A549 (cell line): ENCODE data around the gene NMRAL1. TPM values are rescaled to one million over a fixed set of nuclear protein-coding genes. Genes with fewer than 3 reads are reported as not detected.

Experiments
- ATAC-seq, 2 experiments: fragments of 200-7000 bp in 1 of 2; fragments of >200 bp in 1 of 2; cut with Nextera tagmentation in 1 of 2; cut with Tn5 transposase in 1 of 2; 3 replicates each; pipeline versions ENCODE4 v1.8.0 to v1.9.1; 2018 to 2020; ENCODE audit warnings: mild to moderate bottlenecking in 1 of 2, moderate library complexity in 1 of 2
- CTCF ChIA-PET: fragments of 300-600 bp; sonication (Branson Sonifier 250); formaldehyde crosslinking; extraction: SDS; loops from one replicate; lab custom pipeline; 2021; ENCODE audit warnings: antibody characterized with exemption, inconsistent platforms; lab: Yijun Ruan, JAX
- POLR2A ChIA-PET: fragments of 350-600 bp; formaldehyde crosslinking; extraction: SDS; loops from one replicate; lab custom pipeline; 2021; ENCODE audit warnings: antibody characterized with exemption, inconsistent platforms; lab: Yijun Ruan, JAX
- DNase-seq, 2 experiments: peaks; one replicate each; pipeline versions ENCODE4 v3.0.0 to v3.0.0-alpha.2; 2011 to 2016; ENCODE audit warnings: low read depth in 1 of 2, low spot score in 1 of 2
- FAIRE-seq: peaks from 2 replicates; lab custom pipeline; 2011; peaks lifted over from hg19 to GRCh38; lab: Jason Lieb, UNC
- H3K27ac ChIP-seq, 2 experiments: fragments of >200 bp; sonication (Bioruptor Twin); formaldehyde crosslinking; 3 replicates each; pipeline ENCODE4 v1.5.1; 2016 to 2017
- H3K4me1 ChIP-seq: fragments of >200 bp; sonication (Bioruptor Twin); formaldehyde crosslinking; 3 replicates; pipeline ENCODE4 v1.6.1; 2016
- H3K4me2 ChIP-seq: fragments of >200 bp; sonication (Bioruptor Twin); formaldehyde crosslinking; 3 replicates; pipeline ENCODE4 v1.6.1; 2016
- H3K4me3 ChIP-seq: fragments of >200 bp; sonication (Bioruptor Twin); formaldehyde crosslinking; 3 replicates; pipeline ENCODE4 v1.5.1; 2016
- H3K9me3 ChIP-seq: fragments of >200 bp; sonication (Bioruptor Twin); formaldehyde crosslinking; 3 replicates; pipeline ENCODE4 v1.6.1; 2016
- CEBPB ChIP-seq, 2 experiments: fragments of >200 bp in 1 of 2; sonication (Bioruptor Twin) in 1 of 2; formaldehyde crosslinking in 1 of 2; IDR thresholded peaks; 2 replicates each; pipeline ENCODE4 v1.6.1; 2012 to 2016
- EHMT2 ChIP-seq: fragments of 200-600 bp; sonication (generic); IDR thresholded peaks from 2 replicates; pipeline ENCODE4 v1.6.1; 2016; ENCODE audit warnings: antibody characterized with exemption, low read depth, mild to moderate bottlenecking, moderate library complexity
- EP300 ChIP-seq, 2 experiments: fragments of >200 bp; sonication (Bioruptor Twin); formaldehyde crosslinking; IDR thresholded peaks; 2 replicates in 1 of 2; 3 replicates in 1 of 2; pipeline ENCODE4 v1.6.1; 2016 to 2017
- ESRRA ChIP-seq: fragments of 150-350 bp; IDR thresholded peaks from 2 replicates; pipeline ENCODE4 v1.6.1; 2014; ENCODE audit warnings: mild to moderate bottlenecking, low read length, borderline replicate concordance
- HEYL ChIP-seq: fragments of 250-450 bp; sonication (Bioruptor Pico); IDR thresholded peaks from 2 replicates; pipeline ENCODE4 v1.8.0; 2021; ENCODE audit warnings: mild to moderate bottlenecking, moderate library complexity
- HOXA7 ChIP-seq: fragments of 250-450 bp; sonication (Bioruptor Pico); IDR thresholded peaks from 2 replicates; pipeline ENCODE4 v1.5.0; 2020; ENCODE audit warnings: mild to moderate bottlenecking, moderate library complexity
- HOXB13 ChIP-seq: fragments of 250-450 bp; sonication (Bioruptor Pico); IDR thresholded peaks from 2 replicates; pipeline ENCODE4 v1.5.0; 2020; ENCODE audit warnings: low read depth, mild to moderate bottlenecking, moderate library complexity
- JUN ChIP-seq, 2 experiments: fragments of >200 bp; sonication (Bioruptor Twin); formaldehyde crosslinking; IDR thresholded peaks; 2 replicates in 1 of 2; 3 replicates in 1 of 2; pipeline ENCODE4 v1.6.1; 2016 to 2017
- JUNB ChIP-seq: fragments of >200 bp; sonication (Bioruptor Twin); formaldehyde crosslinking; IDR thresholded peaks from 2 replicates; pipeline ENCODE4 v1.6.1; 2016
- KDM1A ChIP-seq: fragments of 200-600 bp; sonication (generic); IDR thresholded peaks from 2 replicates; pipeline ENCODE4 v1.6.1; 2016; ENCODE audit warnings: low read depth, mild to moderate bottlenecking
- KDM5A ChIP-seq: fragments of 200-600 bp; sonication (generic); IDR thresholded peaks from 2 replicates; pipeline ENCODE4 v1.6.1; 2016; ENCODE audit warnings: antibody characterized with exemption, mild to moderate bottlenecking
- MAFK ChIP-seq: fragments of 450-650 bp; IDR thresholded peaks from 2 replicates; pipeline ENCODE4 v1.6.1; 2014; ENCODE audit not compliant: partially characterized antibody
- MYC ChIP-seq: IDR thresholded peaks from 2 replicates; pipeline ENCODE4 v1.6.1; 2012; ENCODE audit warnings: mild to moderate bottlenecking, inconsistent platforms, low read length, improper control_type of control experiment, borderline replicate concordance
- NPAS2 ChIP-seq: fragments of 250-450 bp; sonication (Bioruptor Pico); IDR thresholded peaks from 2 replicates; pipeline ENCODE4 v1.8.0; 2022; ENCODE audit warnings: mild to moderate bottlenecking, moderate library complexity, borderline replicate concordance
- NR3C1 ChIP-seq: fragments of >200 bp; sonication (Bioruptor Twin); formaldehyde crosslinking; IDR thresholded peaks from 3 replicates; pipeline ENCODE4 v1.6.1; 2017
- POLR2AphosphoS2 ChIP-seq: conservative IDR thresholded peaks from 2 replicates; pipeline ENCODE4 v1.6.1; 2012; ENCODE audit warnings: low read length, improper control_type of control experiment, inconsistent platforms
- RAD21 ChIP-seq, 2 experiments: fragments of >200 bp in 1 of 2; sonication (Bioruptor Twin) in 1 of 2; formaldehyde crosslinking in 1 of 2; IDR thresholded peaks in 1 of 2; conservative IDR thresholded peaks in 1 of 2; 2 replicates in 1 of 2; 3 replicates in 1 of 2; pipeline ENCODE4 v1.6.1; 2012 to 2018; ENCODE audit warnings: inconsistent platforms in 1 of 2
- RCOR1 ChIP-seq: fragments of 150-350 bp; IDR thresholded peaks from 2 replicates; pipeline ENCODE4 v1.6.1; 2014; ENCODE audit warnings: antibody characterized with exemption, low read length, low read depth
- RFX5 ChIP-seq: fragments of 450-650 bp; IDR thresholded peaks from 2 replicates; pipeline ENCODE4 v1.7.1; 2014; ENCODE audit warnings: antibody characterized with exemption, mild to moderate bottlenecking, moderate library complexity
- TFCP2L1 ChIP-seq: fragments of 250-450 bp; sonication (Bioruptor Pico); IDR thresholded peaks from 2 replicates; pipeline ENCODE4 v1.5.0; 2021; ENCODE audit warnings: mild to moderate bottlenecking
- WGBS: methylation state at CpG from one replicate; pipeline ENCODE4 v1.1.6; 2017; ENCODE audit errors: missing lambda C conversion rate; 5-methylcytosine and 5-hydroxymethylcytosine counted together
- polyA plus RNA-seq, 4 experiments: library from polyadenylated mRNA; depleted of rRNA in 3 of 4; stranded (reverse); fragments of >200 nt; fragmentation: RNase III in 1 of 4; extraction: RNeasy Plus Mini Kit Qiagen cat#74134 plus additional on column Dnase treatment in 1 of 4; gene quantifications; 2 replicates in 3 of 4; 3 replicates in 1 of 4; pipeline ENCODE4 v1.2.3, GENCODE V29; 2011 to 2017
- TF ChIP-seq, protein P1 (sequence below): IDR thresholded peaks from 2 replicates; pipeline ENCODE4 v1.6.1; 2012; ENCODE audit warnings: low read depth, borderline replicate concordance
- TF ChIP-seq, protein P2 (sequence below): fragments of 150-350 bp; IDR thresholded peaks from 2 replicates; pipeline ENCODE4 v1.6.1; 2014; ENCODE audit warnings: low read depth, mild to moderate bottlenecking, low read length
- TF ChIP-seq, protein P3 (sequence below): fragments of 250-450 bp; sonication (Bioruptor Pico); IDR thresholded peaks from 2 replicates; pipeline ENCODE4 v1.5.0; 2020; ENCODE audit warnings: low read depth, mild to moderate bottlenecking, moderate library complexity
- TF ChIP-seq, protein P4 (sequence below): IDR thresholded peaks from 2 replicates; pipeline ENCODE4 v1.6.1; 2012
- TF ChIP-seq, protein P5 (sequence below): fragments of >200 bp; sonication (Bioruptor Twin); formaldehyde crosslinking; IDR thresholded peaks from 2 replicates; pipeline ENCODE4 v1.6.1; 2016

Gene NMRAL1
- polyA plus RNA-seq, 2 of the 4 experiments (the other 2 are of a cell fraction): 36.4 to 48.8 TPM

DNA sequence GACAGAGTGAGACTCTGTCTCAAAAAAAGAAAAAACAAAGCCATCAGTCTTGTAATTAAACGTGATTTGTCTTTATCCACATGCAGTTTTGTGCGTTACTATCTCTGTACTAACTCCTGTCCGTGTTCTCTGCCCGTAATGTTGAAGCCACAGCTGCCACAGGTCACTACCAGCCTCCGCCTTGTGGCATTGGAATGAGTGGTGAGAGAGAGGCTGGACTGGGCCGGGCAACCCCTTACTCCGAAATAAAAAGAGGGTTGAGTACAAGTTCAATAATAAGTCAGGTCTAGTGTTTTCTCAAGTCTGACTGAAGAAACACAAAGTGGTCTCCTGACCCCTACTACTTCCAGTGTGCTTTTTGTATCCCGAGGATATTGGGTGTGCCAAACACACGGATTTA lies 43.4 kb downstream of the NMRAL1 start:
- TF ChIP-seq RFX5 (no peak), CEBPB (IDR thresholded peaks at IDR 0.05) (no peak), MAFK (no peak)
- 92% methylated on average over 9 of the region's 9 CpGs for WGBS
- Histone ChIP-seq H3K4me1 (peaks cover 22% of the 10 kb centered on the region), H3K27ac (no peak overlapping the region), H3K9me3 (no peaks in the 10 kb centered on the region), H3K4me3 (no peak overlapping the region), H3K4me2 (no peak overlapping the region)
- no peak for FAIRE-seq
- no peak for DNase-seq
- no peak for ATAC-seq
- POLR2A ChIA-PET: no interaction called here
- CTCF ChIA-PET: no interaction called here

DNA sequence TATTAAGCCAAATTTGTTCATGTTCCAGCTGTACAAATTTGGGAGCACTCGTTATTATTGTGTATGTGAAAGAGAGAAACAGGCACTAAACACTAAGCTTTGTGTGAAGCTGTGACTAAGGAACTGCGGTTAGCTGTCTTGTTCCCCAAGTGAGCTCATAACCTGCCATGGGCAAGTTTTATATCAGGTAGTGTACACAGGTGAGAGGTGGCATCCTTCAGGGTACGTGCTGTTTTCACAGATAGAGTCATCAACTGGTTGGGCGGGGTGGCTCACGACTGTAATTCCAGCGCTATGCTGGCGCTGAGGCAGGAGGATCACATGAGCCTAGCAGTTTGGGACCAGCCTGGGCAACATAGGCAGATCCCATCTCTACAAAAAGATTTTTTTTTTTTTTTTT lies 45.9 kb downstream of the NMRAL1 start:
- POLR2A ChIA-PET: interaction anchor here (0.6 to 0.7 kb wide), 3 partner anchors 15 to 186 kb away, joined by 3 to 5 read pairs (median 3); no protein-coding TSS in a partner anchor
- Histone ChIP-seq H3K4me3 (no peak overlapping the region), H3K9me3 (no peaks in the 10 kb centered on the region), H3K4me1 (peaks cover 18% of the 10 kb centered on the region), H3K4me2 (no peak overlapping the region), H3K27ac (no peak overlapping the region)
- TF ChIP-seq CEBPB (IDR thresholded peaks at IDR 0.05) (no peak), MYC (no peak), JUN (IDR thresholded peaks at IDR 0.05) (no peak), NPAS2 (no peak), NR3C1 (no peak), EP300 (IDR thresholded peaks at IDR 0.05) (no peak)
- TF ChIP-seq, protein P1, sequence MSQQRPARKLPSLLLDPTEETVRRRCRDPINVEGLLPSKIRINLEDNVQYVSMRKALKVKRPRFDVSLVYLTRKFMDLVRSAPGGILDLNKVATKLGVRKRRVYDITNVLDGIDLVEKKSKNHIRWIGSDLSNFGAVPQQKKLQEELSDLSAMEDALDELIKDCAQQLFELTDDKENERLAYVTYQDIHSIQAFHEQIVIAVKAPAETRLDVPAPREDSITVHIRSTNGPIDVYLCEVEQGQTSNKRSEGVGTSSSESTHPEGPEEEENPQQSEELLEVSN: no peak
- DNase-seq (no peak), ATAC-seq (no peak), FAIRE-seq (no peak)
- 90% methylated on average over 7 of the region's 7 CpGs for WGBS
- CTCF ChIA-PET: interaction anchor here (0.7 to 3.2 kb wide), 6 partner anchors 9 to 166 kb away, joined by 3 to 13 read pairs (median 4); partner anchors contain the start of gene CORO7

DNA sequence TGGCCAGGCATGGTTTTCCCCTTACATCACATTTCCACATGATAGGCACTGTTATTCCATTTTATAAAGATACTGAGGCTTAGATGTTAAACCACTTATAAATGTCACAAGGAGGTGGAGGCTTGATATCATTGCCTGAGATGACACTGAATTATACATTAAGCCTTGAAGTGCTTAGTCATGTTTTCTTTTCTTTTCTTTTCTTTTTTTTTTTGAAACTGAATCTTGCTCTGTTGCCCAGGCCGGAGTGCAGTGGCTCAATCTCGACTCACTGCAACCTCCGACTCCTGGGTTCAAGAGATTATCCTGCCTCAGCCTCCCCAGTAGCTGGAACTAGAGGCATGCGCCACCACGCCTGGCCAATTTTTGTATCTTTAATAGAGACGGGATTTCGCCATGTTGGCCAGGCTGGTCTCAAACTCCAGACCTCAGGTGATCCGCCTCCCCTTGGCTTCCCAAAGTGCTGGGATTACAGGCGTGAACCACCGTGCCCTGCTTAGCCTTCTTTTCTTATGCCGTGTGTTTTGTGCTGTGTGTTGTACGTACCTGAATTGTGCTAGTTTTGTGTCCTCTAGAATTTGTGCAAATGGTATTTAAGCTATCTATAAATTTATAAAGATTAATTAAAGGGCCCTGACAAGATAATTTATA lies 47.6 kb downstream of the NMRAL1 start:
- peaks cover 18% of the 10 kb centered on the region for H3K4me1 ChIP-seq
- ChIA-PET CTCF (interaction anchor here (2.4 to 3.2 kb wide), 2 partner anchors 9 to 25 kb away, joined by 5 to 13 read pairs; partner anchors contain the start of gene CORO7), POLR2A (no interaction called here)
- WGBS: 79% methylated on average over 12 of the region's 12 CpGs
- peak overlapping the region; percentile 83 for H3K4me2 ChIP-seq
- FAIRE-seq: no peak
- H3K4me3 ChIP-seq: peak overlapping the region; percentile 84
- no peaks in the 10 kb centered on the region for H3K9me3 ChIP-seq
- DNase-seq: no peak
- no peak for TF ChIP-seq EHMT2
- no peak for TF ChIP-seq HEYL (CRISPR knock-in tag)
- TF ChIP-seq MYC: no peak
- peak; percentile 70 for TF ChIP-seq MAFK
- TF ChIP-seq, all 56 proteins: peak for 1
- H3K27ac ChIP-seq: peak overlapping the region; percentile 95 to 96
- no peak for ATAC-seq

DNA sequence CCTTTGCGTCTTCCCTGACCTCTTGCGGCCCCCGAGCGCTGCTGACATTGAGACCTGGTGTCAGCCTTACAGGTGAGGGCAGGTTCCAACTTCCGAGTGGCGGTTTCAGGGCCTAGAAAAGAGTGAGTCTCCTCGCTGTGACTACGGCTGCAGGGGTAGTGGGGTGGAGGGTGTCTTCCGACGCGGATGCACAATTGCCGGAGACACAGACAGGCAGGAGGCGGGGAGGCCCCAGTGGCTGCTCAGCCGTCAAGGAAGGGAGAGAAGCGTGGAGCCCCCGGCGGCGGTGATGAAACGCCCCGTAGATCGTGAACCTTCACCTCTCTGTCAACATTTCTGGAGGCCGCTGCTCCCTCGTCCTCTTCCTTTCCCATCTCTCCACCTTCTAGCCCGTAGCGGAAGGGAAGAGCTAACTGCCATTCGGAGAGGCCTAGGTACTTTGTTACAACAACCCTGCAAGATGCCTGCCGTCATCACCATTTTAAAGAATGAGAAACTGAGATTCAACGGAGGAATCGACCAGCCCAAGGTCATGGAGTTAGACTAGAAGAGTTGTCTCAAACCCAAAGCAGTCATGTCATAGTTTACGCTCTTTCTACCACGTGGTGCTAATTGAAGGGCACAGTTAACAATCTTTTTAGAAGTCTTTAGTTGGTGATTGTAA lies 48.3 kb downstream of the NMRAL1 start:
- WGBS: 4% methylated on average over 26 of the region's 31 CpGs
- Histone ChIP-seq H3K4me1 (peaks cover 18% of the 10 kb centered on the region), H3K4me3 (peak overlapping the region; percentile 84), H3K4me2 (peak overlapping the region; percentile 83), H3K9me3 (no peaks in the 10 kb centered on the region), H3K27ac (peak overlapping the region; percentile 95 to 96)
- ChIA-PET CTCF (interaction anchor here (2.4 kb wide), 1 partner anchor 9 kb away, joined by 5 read pairs; the partner anchor contains the start of gene CORO7), POLR2A (no interaction called here)
- ATAC-seq (peak; percentile 62 to 65), DNase-seq (peak in 1 of 2 experiments; percentile 18), FAIRE-seq (no peak)
- TF ChIP-seq, protein P2, sequence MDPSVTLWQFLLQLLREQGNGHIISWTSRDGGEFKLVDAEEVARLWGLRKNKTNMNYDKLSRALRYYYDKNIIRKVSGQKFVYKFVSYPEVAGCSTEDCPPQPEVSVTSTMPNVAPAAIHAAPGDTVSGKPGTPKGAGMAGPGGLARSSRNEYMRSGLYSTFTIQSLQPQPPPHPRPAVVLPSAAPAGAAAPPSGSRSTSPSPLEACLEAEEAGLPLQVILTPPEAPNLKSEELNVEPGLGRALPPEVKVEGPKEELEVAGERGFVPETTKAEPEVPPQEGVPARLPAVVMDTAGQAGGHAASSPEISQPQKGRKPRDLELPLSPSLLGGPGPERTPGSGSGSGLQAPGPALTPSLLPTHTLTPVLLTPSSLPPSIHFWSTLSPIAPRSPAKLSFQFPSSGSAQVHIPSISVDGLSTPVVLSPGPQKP: no peak
- TF ChIP-seq EHMT2 (no peak), JUNB (no peak), TFCP2L1 (CRISPR knock-in tag) (0 out of 2 replicates have a peak, but pooled peaks have one; percentile 78), ESRRA (0 out of 2 replicates have a peak, but pooled peaks have one; percentile 5), KDM1A (no peak), HOXB13 (CRISPR knock-in tag) (no peak), RAD21 (conservative IDR thresholded peaks at IDR 0.05 in 1 of 2, IDR thresholded peaks at IDR 0.05 in 1 of 2) (no peak), NPAS2 (no peak), POLR2AphosphoS2 (no peak), RCOR1 (no peak), HOXA7 (CRISPR knock-in tag) (no peak), KDM5A (peak; percentile 95)
- TF ChIP-seq, protein P3, sequence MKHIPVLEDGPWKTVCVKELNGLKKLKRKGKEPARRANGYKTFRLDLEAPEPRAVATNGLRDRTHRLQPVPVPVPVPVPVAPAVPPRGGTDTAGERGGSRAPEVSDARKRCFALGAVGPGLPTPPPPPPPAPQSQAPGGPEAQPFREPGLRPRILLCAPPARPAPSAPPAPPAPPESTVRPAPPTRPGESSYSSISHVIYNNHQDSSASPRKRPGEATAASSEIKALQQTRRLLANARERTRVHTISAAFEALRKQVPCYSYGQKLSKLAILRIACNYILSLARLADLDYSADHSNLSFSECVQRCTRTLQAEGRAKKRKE (CRISPR knock-in tag): no peak
- TF ChIP-seq, protein P4, sequence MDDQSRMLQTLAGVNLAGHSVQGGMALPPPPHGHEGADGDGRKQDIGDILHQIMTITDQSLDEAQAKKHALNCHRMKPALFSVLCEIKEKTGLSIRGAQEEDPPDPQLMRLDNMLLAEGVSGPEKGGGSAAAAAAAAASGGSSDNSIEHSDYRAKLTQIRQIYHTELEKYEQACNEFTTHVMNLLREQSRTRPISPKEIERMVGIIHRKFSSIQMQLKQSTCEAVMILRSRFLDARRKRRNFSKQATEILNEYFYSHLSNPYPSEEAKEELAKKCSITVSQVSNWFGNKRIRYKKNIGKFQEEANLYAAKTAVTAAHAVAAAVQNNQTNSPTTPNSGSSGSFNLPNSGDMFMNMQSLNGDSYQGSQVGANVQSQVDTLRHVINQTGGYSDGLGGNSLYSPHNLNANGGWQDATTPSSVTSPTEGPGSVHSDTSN: peak; percentile 16; the same call in 1 of the 2 replicates
- TF ChIP-seq, protein P5, sequence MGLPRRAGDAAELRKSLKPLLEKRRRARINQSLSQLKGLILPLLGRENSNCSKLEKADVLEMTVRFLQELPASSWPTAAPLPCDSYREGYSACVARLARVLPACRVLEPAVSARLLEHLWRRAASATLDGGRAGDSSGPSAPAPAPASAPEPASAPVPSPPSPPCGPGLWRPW: no peak
